ENCODE results near the gene HELLS. TPM values are rescaled to one million over a fixed set of nuclear protein-coding genes. Genes with fewer than 3 reads are reported as not detected.
A peak's percentile ranks its signal among the peaks of the same experiment; 100 is the strongest.

HELLS gene
- total and polyA plus RNA-seq, 2 of the 8 experiments (the other 6 are each of a cell fraction or from before 2014, with no cell fraction given), result 147 to 371 TPM

- no peak overlapping the region for H2AFZ ChIP-seq (ENCODE audit: low read length)
- H3K18ac ChIP-seq (ENCODE audit: extremely low read depth, low read length), result no peak overlapping the region
- FAIRE-seq (no peak), DNase-seq (ENCODE audit: low read depth in 1 of 2, low spot score in 2 of 2) (no peak)
- H2AK5ac ChIP-seq (ENCODE audit: low read depth, low read length), result no peak overlapping the region
- no peak overlapping the region for H2BK12ac ChIP-seq (ENCODE audit: low read depth, low read length)
- no peak overlapping the region for H3K27ac ChIP-seq (ENCODE audit: low read depth, low read length)
- H3K27me3 ChIP-seq (replicated peaks in 1 of 4; ENCODE audit: control insufficient read depth in 3 of 4, extremely low read depth in 1 of 4, insufficient read depth in 3 of 4, low read length in 3 of 4), result no peaks in the 10 kb centered on the region
- no peak overlapping the region for H3K9ac ChIP-seq (replicated peaks in 1 of 4; ENCODE audit: extremely low read depth in 1 of 4, low read depth in 3 of 4, low read length in 3 of 4)
- H3K36me3 ChIP-seq (ENCODE audit: control insufficient read depth in 2 of 4, insufficient read depth in 4 of 4, low read length in 3 of 4), result no peaks in the 10 kb centered on the region
- 82% methylated on average over 5 of the region's 5 CpGs; no CpG with 5 or more reads in 1 of the 2 experiments for WGBS, 2 experiments (ENCODE audit: extremely low coverage in 1 of 2, insufficient coverage in 1 of 2, insufficient read length in 1 of 2, insufficient replicate concordance in 2 of 2, low coverage in 1 of 2, low lambda C conversion rate in 2 of 2, missing lambda C conversion rate in 1 of 2)
- H3K4me1 ChIP-seq (replicated peaks in 1 of 4; ENCODE audit: control insufficient read depth in 3 of 4, insufficient read depth in 4 of 4, low read length in 3 of 4), result no peaks in the 10 kb centered on the region
- no peaks in the 10 kb centered on the region for H3K9me3 ChIP-seq (ENCODE audit: insufficient read depth in 2 of 2, low read depth in 1 of 2, low read length in 1 of 2)
- no peak overlapping the region for H2BK15ac ChIP-seq (ENCODE audit: low read length)
- H4K91ac ChIP-seq (replicated peaks; ENCODE audit: insufficient read length, low read length), result no peak overlapping the region
- no peaks in the 10 kb centered on the region for H3K23me2 ChIP-seq (ENCODE audit: low read depth, low read length)
- POLR2A ChIA-PET (ENCODE audit: partially characterized antibody), result no interaction called here
- H3K4ac ChIP-seq (replicated peaks; ENCODE audit: insufficient read length, low read depth, low read length), result no peak overlapping the region
- H3K23ac ChIP-seq (ENCODE audit: insufficient read length), result no peak overlapping the region
- H4K20me1 ChIP-seq (replicated peaks in 1 of 2; ENCODE audit: control insufficient read depth in 1 of 2, insufficient read depth in 2 of 2, low read length in 2 of 2), result no peaks in the 10 kb centered on the region
- no peak overlapping the region for H3K4me3 ChIP-seq (ENCODE audit: extremely low read depth in 1 of 4, insufficient read depth in 2 of 4, low read depth in 3 of 4, low read length in 4 of 4)
- no peak overlapping the region for H3K14ac ChIP-seq (ENCODE audit: insufficient read length)
- H4K5ac ChIP-seq (ENCODE audit: insufficient read length, low read depth, low read length), result no peak overlapping the region
- no peak overlapping the region for H2BK5ac ChIP-seq (ENCODE audit: low read depth, low read length)
- no peak overlapping the region for H3K4me2 ChIP-seq (ENCODE audit: insufficient read depth in 1 of 2, low read depth in 2 of 2, low read length in 2 of 2)
- H3K79me1 ChIP-seq (ENCODE audit: low read depth, low read length), result no peaks in the 10 kb centered on the region
- CTCF ChIA-PET (ENCODE audit: partially characterized antibody), result interaction anchor here (0.6 to 1.4 kb wide), 6 partner anchors 12 to 191 kb away, joined by 3 to 5 read pairs (median 3); no protein-coding TSS in a partner anchor
- no peak overlapping the region for H4K8ac ChIP-seq (ENCODE audit: extremely low read depth, insufficient read depth, low read length)
- no peak overlapping the region for H3K56ac ChIP-seq (replicated peaks; ENCODE audit: insufficient read length, low read depth, low read length)
- H2BK20ac ChIP-seq (ENCODE audit: low read length), result no peak overlapping the region
- peak; percentile 49 to 56 for TF ChIP-seq RAD21 (IDR thresholded peaks at IDR 0.05 in 1 of 2, conservative IDR thresholded peaks at IDR 0.05 in 1 of 2; ENCODE audit: low read depth in 2 of 2, low read length in 2 of 2)
- no peak for TF ChIP-seq TAF7 (optimal IDR thresholded peaks at IDR 0.05; ENCODE audit: borderline replicate concordance, low read depth, low read length)
- peak in 1 of 3 experiments; percentile 55; a peak in 2 of 4 replicates for TF ChIP-seq CTCF (IDR thresholded peaks at IDR 0.05; ENCODE audit: control extremely low read depth in 1 of 3, insufficient read depth in 1 of 3, low read depth in 1 of 3, low read length in 3 of 3)
- H2BK120ac ChIP-seq (replicated peaks; ENCODE audit: low read depth, low read length), result no peak overlapping the region
- H3K79me2 ChIP-seq (ENCODE audit: control insufficient read depth in 1 of 2, insufficient read depth in 2 of 2, low read length in 2 of 2), result no peaks in the 10 kb centered on the region
These were observed 45.5 kb upstream of the HELLS start for GRCh38 chr10:94500063-94500462.

All from H1 (cell line).